HCT116 (cell line): ENCODE results near the gene ASS1. TPM values are rescaled to one million over a fixed set of nuclear protein-coding genes. Genes with fewer than 3 reads are reported as not detected.

ENCODE experiments used
- ATAC-seq: fragments of 200-7000 bp; cut with Tn5 transposase; 2 replicates; pipeline ENCODE4 v1.9.1; 2020; ENCODE audit warnings: mild to moderate bottlenecking, moderate library complexity
- BruUV-seq: library from RNA; stranded (reverse); fragments of 400-500 nt; replicated peaks from 2 replicates; lab custom pipeline; 2021; lab: Mats Ljungman, UMichigan
- CTCF ChIA-PET: fragments of 300-600 bp; sonication (Branson Sonifier 250); formaldehyde crosslinking; loops from one replicate; lab custom pipeline; 2021; ENCODE audit warnings: antibody characterized with exemption; lab: Charles Lee
- POLR2A ChIA-PET: fragments of 300-600, 350-600 bp; sonication (Branson Sonifier 250); formaldehyde crosslinking; loops from one replicate; lab custom pipeline; 2021; ENCODE audit warnings: antibody characterized with exemption; lab: Charles Lee
- RAD21 ChIA-PET, 2 experiments: fragments of 300-600 bp; sonication (Branson Sonifier 250); formaldehyde crosslinking; loops; one replicate each; lab custom pipeline; 2023; ENCODE audit warnings: low total read pairs in 2 of 2; ENCODE audit not compliant: uncharacterized antibody in 2 of 2, unreplicated experiment in 2 of 2, low non-redundant PET in 1 of 2; lab: Charles Lee
- DNase-seq: peaks from one replicate; pipeline ENCODE4 v3.0.0-alpha.2; 2010; ENCODE audit warnings: low read depth, low spot score
- H2AFZ ChIP-seq: fragments of 200-600 bp; shearing (Covaris generic), sonication (generic); 2 replicates; pipeline ENCODE4 v1.6.1; 2017; ENCODE audit warnings: low read depth, mixed run types, mixed read lengths, antibody characterized with exemption, low read length; ENCODE audit not compliant: poor library complexity, severe bottlenecking
- H3K27ac ChIP-seq: 2 replicates; pipeline ENCODE4 v1.5.1; 2012; ENCODE audit warnings: low read depth, low read length
- H3K27me3 ChIP-seq: fragments of 200-600 bp; sonication (generic); 2 replicates; pipeline ENCODE4 v1.6.1; 2016; ENCODE audit warnings: mixed run types, low read length, mixed read lengths; ENCODE audit not compliant: insufficient read depth
- H3K36me3 ChIP-seq, 2 experiments: fragments of 200-500 bp in 1 of 2; fragments of 200-600 bp in 1 of 2; sonication (Bioruptor generic) in 1 of 2; sonication (generic) in 1 of 2; 2 replicates each; pipeline versions ENCODE4 v1.5.1 to v1.6.1; 2014 to 2016; ENCODE audit warnings: low read length in 2 of 2, inconsistent platforms in 1 of 2, mixed read lengths in 1 of 2, mixed run types in 1 of 2; ENCODE audit not compliant: insufficient read depth in 2 of 2, control insufficient read depth in 1 of 2
- H3K4me1 ChIP-seq, 2 experiments: fragments of 200-600 bp in 1 of 2; sonication (generic) in 1 of 2; 2 replicates each; pipeline versions ENCODE4 v1.5.1 to v1.6.1; 2012 to 2017; ENCODE audit warnings: low read length in 2 of 2, inconsistent platforms in 1 of 2, mild to moderate bottlenecking in 1 of 2, mixed read lengths in 1 of 2, mixed run types in 1 of 2, moderate library complexity in 1 of 2; ENCODE audit not compliant: insufficient read depth in 2 of 2, control insufficient read depth in 1 of 2
- H3K4me2 ChIP-seq: fragments of 200-600 bp; sonication (generic); 2 replicates; pipeline ENCODE4 v1.6.1; 2017; ENCODE audit warnings: mixed run types, low read length, mixed read lengths
- H3K4me3 ChIP-seq, 2 experiments: fragments of 200-600 bp in 1 of 2; sonication (generic) in 1 of 2; replicated peaks in 1 of 2; 2 replicates each; pipeline ENCODE4 v1.5.1; 2011 to 2016; ENCODE audit warnings: low read length in 2 of 2, control low read depth in 1 of 2, low read depth in 1 of 2, mild to moderate bottlenecking in 1 of 2, mixed read lengths in 1 of 2, mixed run types in 1 of 2
- H3K79me2 ChIP-seq: fragments of 200-600 bp; sonication (generic); 2 replicates; pipeline ENCODE4 v1.6.1; 2017; ENCODE audit warnings: mild to moderate bottlenecking, mixed run types, low read length, moderate library complexity, mixed read lengths; ENCODE audit not compliant: insufficient read depth
- H3K9ac ChIP-seq: fragments of 200-600 bp; sonication (generic); 2 replicates; pipeline ENCODE4 v1.6.1; 2016; ENCODE audit warnings: low read length, mixed read lengths
- H3K9me2 ChIP-seq: fragments of 200-600 bp; sonication (generic), shearing (Covaris generic); 2 replicates; pipeline ENCODE4 v1.6.1; 2017; ENCODE audit warnings: mixed run types, mild to moderate bottlenecking, moderate library complexity; ENCODE audit not compliant: insufficient read depth
- H3K9me3 ChIP-seq, 2 experiments: fragments of 200-500 bp in 1 of 2; fragments of 200-600 bp in 1 of 2; sonication (Bioruptor generic) in 1 of 2; sonication (generic) in 1 of 2; 2 replicates each; pipeline ENCODE4 v1.6.1; 2014 to 2017; ENCODE audit warnings: low read length in 2 of 2, mixed read lengths in 2 of 2, inconsistent platforms in 1 of 2, low read depth in 1 of 2, mild to moderate bottlenecking in 1 of 2, mixed run types in 1 of 2, moderate library complexity in 1 of 2; ENCODE audit not compliant: control insufficient read depth in 1 of 2, insufficient read depth in 1 of 2
- H4K20me1 ChIP-seq: fragments of 200-600 bp; sonication (generic), shearing (Covaris generic); 2 replicates; pipeline ENCODE4 v1.6.1; 2017; ENCODE audit warnings: mixed run types, mild to moderate bottlenecking, moderate library complexity; ENCODE audit not compliant: insufficient read depth
- ATF3 ChIP-seq: IDR thresholded peaks from 2 replicates; pipeline ENCODE4 v1.6.1; 2012
- CEBPB ChIP-seq: IDR thresholded peaks from 2 replicates; pipeline ENCODE4 v1.6.1; 2012; ENCODE audit warnings: low read depth
- EGR1 ChIP-seq: IDR thresholded peaks from 2 replicates; pipeline ENCODE4 v1.6.1; 2012; ENCODE audit warnings: low read depth
- EZH2phosphoT487 ChIP-seq: fragments of 200-600 bp; IDR thresholded peaks from 2 replicates; pipeline ENCODE4 v1.6.1; 2018; ENCODE audit warnings: antibody characterized with exemption, borderline replicate concordance
- FOSL1 ChIP-seq: IDR thresholded peaks from 2 replicates; pipeline ENCODE4 v1.6.1; 2012; ENCODE audit warnings: low read depth
- MAX ChIP-seq: IDR thresholded peaks from 2 replicates; pipeline ENCODE4 v1.6.1; 2012
- RAD21 ChIP-seq: IDR thresholded peaks from 2 replicates; pipeline ENCODE4 v1.6.1; 2012; ENCODE audit warnings: low read depth, mild to moderate bottlenecking
- SIN3A ChIP-seq: IDR thresholded peaks from 2 replicates; pipeline ENCODE4 v1.6.1; 2012; ENCODE audit warnings: low read depth
- SP1 ChIP-seq: IDR thresholded peaks from 2 replicates; pipeline ENCODE4 v1.6.1; 2012; ENCODE audit warnings: low read depth
- SRF ChIP-seq: IDR thresholded peaks from 2 replicates; pipeline ENCODE4 v1.6.1; 2012; ENCODE audit warnings: low read depth
- YY1 ChIP-seq: IDR thresholded peaks from 2 replicates; pipeline ENCODE4 v1.6.1; 2011; ENCODE audit warnings: low read length, low read depth, moderate library complexity, mild to moderate bottlenecking; ENCODE audit not compliant: insufficient replicate concordance; ENCODE audit errors: extremely low read depth
- ZBTB33 ChIP-seq: IDR thresholded peaks from 2 replicates; pipeline ENCODE4 v1.6.1; 2011; ENCODE audit warnings: mild to moderate bottlenecking, low read length, moderate library complexity; ENCODE audit not compliant: insufficient replicate concordance; ENCODE audit errors: extremely low read depth
- ZFX ChIP-seq: fragments of 450-650 bp; IDR thresholded peaks from 2 replicates; pipeline ENCODE4 v1.6.1; 2017
- ZNF274 ChIP-seq: fragments of 200-500 bp; sonication (Bioruptor generic); IDR thresholded peaks from 2 replicates; pipeline ENCODE4 v1.6.1; 2014; ENCODE audit warnings: mild to moderate bottlenecking, low read depth, low read length, inconsistent platforms
- intact Hi-C: fragments of 100-400 bp; cut with micrococcal nuclease; formaldehyde crosslinking; loops from 2 replicates; pipeline ENCODE4 v1.10.0; 2022
- total RNA-seq: library from RNA; stranded (reverse); gene quantifications from one replicate; pipeline ENCODE4 v1.2.1, GENCODE V29; 2021; ENCODE audit not compliant: unreplicated experiment
- TF ChIP-seq, protein P1 (sequence below): IDR thresholded peaks from 2 replicates; pipeline ENCODE4 v1.6.1; 2012; ENCODE audit warnings: low read depth

The ASS1 gene
- total RNA-seq, 1 experiment from 2014 or later, result 92.6 TPM

DNA sequence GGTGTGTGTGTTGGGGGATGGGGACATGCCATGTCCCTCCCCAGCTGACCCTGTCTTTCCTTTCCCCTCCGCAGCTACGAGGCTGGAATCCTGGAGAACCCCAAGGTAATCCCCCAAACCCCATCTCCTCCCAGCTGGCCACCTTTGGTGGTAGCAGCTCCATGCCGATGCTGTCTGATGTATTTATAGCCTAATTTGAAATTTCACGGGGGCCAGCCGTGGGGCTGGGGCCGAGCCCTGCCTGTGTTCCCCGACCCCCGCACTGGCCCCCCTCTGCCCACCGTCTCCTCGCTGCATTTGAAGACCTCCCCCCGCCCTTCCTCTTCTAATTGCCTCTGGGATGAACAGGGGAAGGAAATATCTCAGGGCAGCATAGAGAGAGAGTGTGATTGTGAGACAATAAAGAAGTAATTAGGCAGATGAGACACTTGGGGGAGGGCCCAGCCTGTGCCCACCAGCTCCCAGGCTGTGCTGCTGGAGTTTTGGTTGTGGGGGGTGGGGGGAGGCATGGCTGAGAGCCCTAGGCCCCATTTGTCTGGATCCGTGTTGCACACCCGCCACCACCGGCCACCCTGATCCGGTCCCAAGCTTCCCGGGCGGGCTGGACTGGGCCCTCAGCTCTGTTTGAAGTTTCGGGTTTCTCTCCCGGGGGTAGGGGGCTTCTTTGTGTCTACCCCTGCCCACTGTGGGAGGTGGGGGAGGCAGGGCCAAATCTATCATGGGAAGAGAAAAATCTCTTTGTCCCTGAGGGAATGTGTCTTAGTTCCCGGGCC is 26.8 kb downstream of the ASS1 start:
- no TSS peak for BruUV-seq

More for the DNA sequence above, 26.8 kb downstream of the ASS1 start:
- Histone ChIP-seq H3K4me3 (no peak overlapping the region), H3K79me2 (no peaks in the 10 kb centered on the region), H3K27ac (no peak overlapping the region), H3K9me2 (no peaks in the 10 kb centered on the region), H3K9ac (no peak overlapping the region), H3K4me1 (no peaks in the 10 kb centered on the region), H3K27me3 (no peaks in the 10 kb centered on the region), H2AFZ (no peak overlapping the region), H4K20me1 (no peaks in the 10 kb centered on the region), H3K9me3 (no peaks in the 10 kb centered on the region), H3K36me3 (no peaks in the 10 kb centered on the region), H3K4me2 (no peak overlapping the region)
- ChIA-PET POLR2A (no interaction called here), CTCF (no interaction called here), RAD21 (no interaction called here)
- intact Hi-C loops, result no loop called here
- ATAC-seq, result no peak
- DNase-seq, result no peak
- TF ChIP-seq ZFX (no peak), CEBPB (no peak), ZBTB33 (no peak), YY1 (no peak), ZNF274 (no peak), SP1 (no peak), RAD21 (no peak), MAX (no peak), FOSL1 (no peak), ATF3 (no peak), SRF (no peak), SIN3A (no peak), EGR1 (no peak), EZH2phosphoT487 (no peak)
- TF ChIP-seq, protein P1, sequence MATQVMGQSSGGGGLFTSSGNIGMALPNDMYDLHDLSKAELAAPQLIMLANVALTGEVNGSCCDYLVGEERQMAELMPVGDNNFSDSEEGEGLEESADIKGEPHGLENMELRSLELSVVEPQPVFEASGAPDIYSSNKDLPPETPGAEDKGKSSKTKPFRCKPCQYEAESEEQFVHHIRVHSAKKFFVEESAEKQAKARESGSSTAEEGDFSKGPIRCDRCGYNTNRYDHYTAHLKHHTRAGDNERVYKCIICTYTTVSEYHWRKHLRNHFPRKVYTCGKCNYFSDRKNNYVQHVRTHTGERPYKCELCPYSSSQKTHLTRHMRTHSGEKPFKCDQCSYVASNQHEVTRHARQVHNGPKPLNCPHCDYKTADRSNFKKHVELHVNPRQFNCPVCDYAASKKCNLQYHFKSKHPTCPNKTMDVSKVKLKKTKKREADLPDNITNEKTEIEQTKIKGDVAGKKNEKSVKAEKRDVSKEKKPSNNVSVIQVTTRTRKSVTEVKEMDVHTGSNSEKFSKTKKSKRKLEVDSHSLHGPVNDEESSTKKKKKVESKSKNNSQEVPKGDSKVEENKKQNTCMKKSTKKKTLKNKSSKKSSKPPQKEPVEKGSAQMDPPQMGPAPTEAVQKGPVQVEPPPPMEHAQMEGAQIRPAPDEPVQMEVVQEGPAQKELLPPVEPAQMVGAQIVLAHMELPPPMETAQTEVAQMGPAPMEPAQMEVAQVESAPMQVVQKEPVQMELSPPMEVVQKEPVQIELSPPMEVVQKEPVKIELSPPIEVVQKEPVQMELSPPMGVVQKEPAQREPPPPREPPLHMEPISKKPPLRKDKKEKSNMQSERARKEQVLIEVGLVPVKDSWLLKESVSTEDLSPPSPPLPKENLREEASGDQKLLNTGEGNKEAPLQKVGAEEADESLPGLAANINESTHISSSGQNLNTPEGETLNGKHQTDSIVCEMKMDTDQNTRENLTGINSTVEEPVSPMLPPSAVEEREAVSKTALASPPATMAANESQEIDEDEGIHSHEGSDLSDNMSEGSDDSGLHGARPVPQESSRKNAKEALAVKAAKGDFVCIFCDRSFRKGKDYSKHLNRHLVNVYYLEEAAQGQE, result no peak
